ENCODE data around the gene PRKRA.

GRCh38 chr2:178499640-178500039 is 48.7 kb upstream of the PRKRA start:
- TF ChIP-seq CTCF (conservative IDR thresholded peaks at IDR 0.05; ENCODE audit: low read length), result no peak
- TF ChIP-seq EZH2phosphoT487 (IDR thresholded peaks at IDR 0.05; ENCODE audit: borderline replicate concordance), result no peak
